GM21423 (cell line): ENCODE results near the gene TMEM178B.
"Not testable (repeated sequence)": the region's sequence is repeated elsewhere in the genome, so short reads cannot be mapped to it uniquely, and the experiment has no call there.

ENCODE experiments used
- ATAC-seq: cut with Tn5 transposase; IDR thresholded peaks from one replicate; pipeline ENCODE4 v1.9.1; 2021; ENCODE audit warnings: mild to moderate bottlenecking, moderate library complexity; ENCODE audit not compliant: unreplicated experiment

Gene TMEM178B

GRCh38 chr7:141073641-141074161 is at the start of gene TMEM178B:
TMEM178B (plus strand) TSS chr7:141074064.
- ATAC-seq, result no peak

- no peak for ATAC-seq
Measured at GRCh38 chr7:141024668-141025067, 49.2 kb upstream of the TMEM178B start.

GRCh38 chr7:141027043-141027442 is 46.8 kb upstream of the TMEM178B start:
- no peak for ATAC-seq

DNA sequence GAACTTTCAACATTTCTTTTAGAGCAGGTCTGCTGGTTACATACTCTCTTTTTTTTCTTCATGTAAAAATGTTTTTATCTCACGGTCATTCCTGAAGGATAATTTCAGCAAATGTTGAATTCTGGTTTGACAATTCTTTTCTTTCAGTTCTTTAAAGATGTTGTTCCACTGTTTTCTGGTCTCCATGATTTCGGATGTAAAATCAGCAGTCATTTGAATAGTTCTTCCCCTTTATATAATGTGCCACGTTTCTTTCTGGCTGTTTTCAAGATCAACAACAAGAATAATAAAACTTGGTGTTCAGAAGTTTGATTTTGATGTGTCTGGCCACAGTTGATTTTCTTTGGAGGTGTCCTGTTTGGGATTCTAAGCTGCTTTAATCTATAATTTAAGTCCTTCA is 45.1 kb upstream of the TMEM178B start:
- ATAC-seq, result no peak

- ATAC-seq, result not testable (repeated sequence)
Measured at GRCh38 chr7:141032539-141033323, 41.1 kb upstream of the TMEM178B start.

DNA sequence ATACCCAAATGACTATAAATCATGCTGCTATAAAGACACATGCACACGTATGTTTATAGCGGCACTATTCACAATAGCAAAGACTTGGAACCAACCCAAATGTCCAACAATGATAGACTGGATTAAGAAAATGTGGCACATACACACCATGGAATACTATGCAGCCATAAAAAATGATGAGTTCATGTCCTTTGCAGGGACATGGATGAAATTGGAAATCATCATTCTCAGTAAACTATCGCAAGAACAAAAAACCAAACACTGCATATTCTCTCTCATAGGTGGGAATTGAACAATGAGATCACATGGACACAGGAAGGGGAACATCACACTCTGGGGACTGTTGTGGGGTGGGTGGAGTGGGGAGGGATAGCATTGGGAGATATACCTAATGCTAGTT is 35.8 kb upstream of the TMEM178B start:
- not testable (repeated sequence) for ATAC-seq

GRCh38 chr7:141039376-141039775 is 34.5 kb upstream of the TMEM178B start:
- no peak for ATAC-seq

- no peak for ATAC-seq
Measured at GRCh38 chr7:141042222-141043193, 31.4 kb upstream of the TMEM178B start.

DNA sequence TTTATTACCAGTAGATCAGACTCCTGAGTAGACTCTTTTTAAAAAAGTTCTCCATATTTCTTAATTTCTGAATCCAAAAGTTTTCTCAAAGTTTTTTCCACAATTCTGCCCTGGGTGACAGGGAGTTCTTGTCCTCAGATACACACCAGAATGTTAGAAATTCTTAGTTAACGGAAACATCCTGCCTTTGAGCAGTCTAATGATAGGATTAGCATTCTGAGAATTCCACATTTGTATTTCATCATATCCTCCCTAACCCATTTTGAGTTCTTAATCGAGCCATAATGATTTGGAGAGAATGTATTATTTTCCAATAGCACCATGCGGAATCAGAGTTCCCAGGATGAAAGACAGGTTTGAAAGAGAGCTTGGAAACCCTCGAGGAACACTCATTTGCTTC is 30.2 kb upstream of the TMEM178B start:
- ATAC-seq, result no peak

- ATAC-seq, result no peak
Measured at GRCh38 chr7:141045126-141045841, 28.6 kb upstream of the TMEM178B start.

DNA sequence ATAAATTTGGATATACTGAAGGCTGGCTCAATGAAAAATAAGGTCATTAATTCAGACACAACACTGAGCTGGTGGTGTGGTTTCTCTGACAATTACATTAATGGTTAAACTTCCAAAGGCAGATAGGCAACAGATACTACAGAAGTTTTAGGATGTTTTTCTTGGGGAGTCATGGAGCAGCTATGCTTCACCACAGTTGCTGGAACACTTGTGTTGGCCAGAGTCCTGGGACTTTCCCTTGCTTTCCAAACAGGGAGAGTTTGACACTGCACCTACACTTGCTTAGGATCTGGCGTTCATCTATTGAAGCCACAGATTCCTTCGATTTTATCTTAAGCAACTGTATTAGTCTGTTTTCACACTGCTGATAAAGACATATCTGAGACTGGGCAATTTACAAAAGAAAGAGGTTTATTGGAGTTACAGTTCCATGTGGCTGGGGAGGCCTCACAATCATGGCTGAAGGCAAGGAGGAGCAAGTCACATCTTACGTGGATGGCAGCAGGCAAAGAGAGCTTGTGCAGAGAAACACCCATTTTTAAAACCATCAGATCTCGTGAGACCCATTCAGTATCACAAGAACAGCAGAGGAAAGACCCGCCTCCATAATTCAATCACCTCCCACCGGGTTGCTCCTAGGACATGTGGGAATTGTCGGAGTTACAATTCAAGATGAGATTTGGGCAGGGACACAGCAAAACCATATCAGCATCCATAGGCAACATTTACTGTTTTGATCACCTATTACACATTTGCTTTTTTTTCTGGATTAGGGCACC is 27.8 kb upstream of the TMEM178B start:
- no peak for ATAC-seq

GRCh38 chr7:141053626-141054025 is 20.2 kb upstream of the TMEM178B start:
- peak; percentile 64 for ATAC-seq

DNA sequence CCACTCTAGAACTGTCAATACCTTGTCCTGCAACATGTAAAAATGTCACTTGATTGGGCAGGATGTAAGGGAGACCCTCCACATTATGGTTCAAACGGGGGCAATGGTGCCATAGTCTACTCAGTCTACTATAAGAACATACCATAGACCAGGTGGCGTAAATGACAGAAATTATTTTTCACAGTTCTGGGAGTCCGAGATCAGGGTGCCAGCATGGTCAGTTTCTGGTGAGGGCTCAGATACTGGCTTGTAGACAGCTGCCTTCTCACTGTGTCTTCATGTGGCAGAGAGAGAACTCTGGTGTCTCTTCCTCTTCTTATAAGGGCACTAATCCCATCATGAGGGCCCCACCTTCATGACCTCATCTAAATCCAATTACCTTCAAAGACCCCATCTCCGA is 18.7 kb upstream of the TMEM178B start:
- no peak for ATAC-seq

- ATAC-seq, result no peak
Measured at GRCh38 chr7:141057788-141058187, 16.1 kb upstream of the TMEM178B start.

GRCh38 chr7:141067856-141068255 is 6.0 kb upstream of the TMEM178B start:
- not testable (repeated sequence) for ATAC-seq

DNA sequence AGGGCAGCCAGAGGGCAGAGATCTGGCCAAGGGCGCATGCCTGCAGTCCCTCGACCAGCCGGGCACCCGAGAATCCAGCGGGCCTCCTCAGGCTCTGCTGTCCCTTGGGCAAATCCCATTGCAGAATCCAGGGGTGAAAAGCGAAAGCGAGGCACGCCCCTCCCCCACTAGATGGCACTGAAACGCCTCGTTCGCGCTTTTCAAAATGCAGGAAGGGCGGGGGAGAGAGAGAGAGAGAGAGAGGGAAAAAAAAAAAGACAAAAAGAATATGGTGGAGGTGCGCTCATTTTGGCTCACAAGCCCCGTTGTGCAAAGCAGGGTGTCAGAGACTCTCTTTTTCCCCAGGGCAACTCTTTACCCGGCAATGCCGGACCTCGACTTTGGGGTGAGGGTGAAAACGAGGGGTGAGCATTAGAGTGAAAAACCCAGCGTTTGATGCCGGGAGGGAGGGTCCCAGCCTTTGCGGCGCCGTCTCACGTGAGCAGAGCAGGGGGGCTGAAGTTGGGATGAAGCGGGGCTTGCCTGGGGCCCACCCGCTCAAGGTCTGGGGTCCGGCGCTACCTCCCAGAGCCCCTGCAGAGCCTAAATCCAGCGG is 2.5 kb upstream of the TMEM178B start:
- ATAC-seq, result no peak

DNA sequence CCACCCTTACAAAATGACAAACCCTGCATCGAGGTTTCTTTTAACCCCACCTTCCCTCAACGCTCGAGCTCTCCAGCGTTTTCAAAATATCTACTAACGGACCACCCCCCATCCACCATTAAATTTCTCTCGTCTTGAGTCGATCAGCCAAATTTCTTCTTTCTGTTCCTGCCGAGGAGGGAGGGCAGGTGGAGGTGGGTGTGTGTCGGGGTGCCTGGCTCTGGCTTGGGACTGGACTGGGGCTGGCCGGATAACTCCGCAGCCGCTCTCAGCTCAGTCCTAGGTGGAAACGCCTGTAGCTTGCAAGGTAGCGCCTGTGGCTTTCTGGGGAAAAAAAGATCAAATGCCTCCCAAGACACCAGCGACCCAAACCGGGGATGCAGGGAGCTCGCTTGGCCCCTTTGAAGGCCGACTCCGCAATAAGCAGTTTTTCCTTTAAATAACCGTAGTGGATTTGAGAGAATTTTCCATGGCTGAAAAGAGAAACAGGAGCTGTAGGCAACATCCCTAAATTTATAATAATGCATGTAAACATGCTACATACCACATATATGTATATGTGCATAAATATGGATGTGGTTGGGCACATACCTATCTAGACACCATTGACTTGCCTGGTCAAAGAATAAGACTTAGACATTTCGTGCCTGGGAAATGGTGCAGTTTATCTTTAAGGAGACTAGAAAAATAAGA is 1.9 kb upstream of the TMEM178B start:
- ATAC-seq, result no peak

DNA sequence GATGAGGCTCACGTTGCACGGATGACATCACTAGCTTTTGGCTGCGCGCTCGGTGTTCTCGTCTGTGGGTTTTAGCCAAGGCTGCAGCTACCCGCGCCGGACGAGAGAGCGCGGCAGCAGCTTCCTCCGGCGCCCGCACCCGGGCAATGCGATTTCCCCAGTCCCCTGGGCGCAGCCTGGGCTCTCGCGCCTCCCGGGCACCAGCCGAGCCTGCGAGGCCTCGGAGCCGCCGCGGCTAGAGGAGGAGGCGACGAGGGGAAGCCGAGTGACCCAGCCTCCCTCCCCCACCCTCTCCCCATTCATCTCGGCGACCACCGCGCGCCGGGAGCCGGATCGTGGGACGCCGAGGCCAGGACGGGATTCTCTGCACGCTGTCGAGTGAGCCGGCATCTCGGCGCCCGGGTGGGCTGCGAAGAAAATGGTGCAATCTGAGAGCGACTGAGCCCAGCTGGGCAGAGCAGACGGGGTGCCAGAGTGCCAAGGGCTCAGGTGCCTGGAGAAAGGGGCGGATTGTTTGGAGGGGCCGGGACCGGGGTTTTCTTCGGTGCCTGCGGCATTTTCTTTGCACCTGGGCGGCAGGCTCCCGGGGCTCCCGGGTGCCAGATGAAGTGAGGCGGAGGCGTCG is 1.2 kb upstream of the TMEM178B start:
- ATAC-seq, result no peak

DNA sequence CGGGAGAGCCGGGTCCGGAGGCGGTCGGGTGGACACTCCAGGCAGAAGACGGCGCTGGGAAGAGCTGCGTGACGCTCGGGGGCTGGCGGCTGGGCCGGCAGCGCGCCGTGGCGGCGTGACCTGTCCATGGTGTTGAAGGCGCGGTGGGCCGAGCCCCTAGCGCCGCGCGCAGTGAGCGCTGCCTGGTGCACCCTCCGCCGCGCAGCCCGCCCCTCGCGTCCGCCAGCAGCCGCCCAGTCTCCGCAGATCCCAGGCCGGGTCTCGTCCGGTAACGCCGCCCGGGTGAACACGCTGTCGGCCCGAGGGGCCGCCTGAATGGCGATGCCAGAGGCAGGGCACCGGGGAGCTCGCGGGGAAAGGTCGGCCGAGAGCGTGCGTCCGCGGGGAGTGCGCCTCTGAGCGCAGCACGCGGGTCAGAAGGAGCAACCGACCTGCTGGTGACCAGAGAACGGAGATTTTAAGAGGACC is 657 bp upstream of the TMEM178B start:
- ATAC-seq, result no peak
